ENCODE data around the gene KRTAP10-10. TPM values are rescaled to one million over a fixed set of nuclear protein-coding genes. Genes with fewer than 3 reads are reported as not detected.

The KRTAP10-10 gene
- total and polyA plus RNA-seq, 2 of the 8 experiments (the other 6 are each of a cell fraction or from before 2014, with no cell fraction given), result not detected

- POLR2A ChIA-PET (ENCODE audit: partially characterized antibody), result no interaction called here
- CTCF ChIA-PET (ENCODE audit: partially characterized antibody), result interaction anchor here (1.3 kb wide), 1 partner anchor 23 kb away, joined by 4 read pairs; no protein-coding TSS in a partner anchor
- 90% methylated on average over 3 of the region's 3 CpGs; no CpG with 5 or more reads in 1 of the 2 experiments for WGBS, 2 experiments (ENCODE audit: extremely low coverage in 1 of 2, insufficient coverage in 1 of 2, insufficient read length in 1 of 2, insufficient replicate concordance in 2 of 2, low coverage in 1 of 2, low lambda C conversion rate in 2 of 2, missing lambda C conversion rate in 1 of 2)
- Histone ChIP-seq H3K27ac (ENCODE audit: low read depth, low read length) (no peak overlapping the region), H4K91ac (replicated peaks; ENCODE audit: insufficient read length, low read length) (peak overlapping the region; percentile 65), H4K20me1 (replicated peaks in 1 of 2; ENCODE audit: control insufficient read depth in 1 of 2, insufficient read depth in 2 of 2, low read length in 2 of 2) (no peaks in the 10 kb centered on the region), H3K79me2 (ENCODE audit: control insufficient read depth in 1 of 2, insufficient read depth in 2 of 2, low read length in 2 of 2) (no peaks in the 10 kb centered on the region; a peak in 1 of 4 replicates), H3K23ac (ENCODE audit: insufficient read length) (no peak overlapping the region), H4K8ac (ENCODE audit: extremely low read depth, insufficient read depth, low read length) (no peak overlapping the region; the same call in 1 of the 2 replicates), H2BK5ac (ENCODE audit: low read depth, low read length) (no peak overlapping the region), H3K23me2 (ENCODE audit: low read depth, low read length) (no peaks in the 10 kb centered on the region), H3K18ac (ENCODE audit: extremely low read depth, low read length) (no peak overlapping the region), H3K27me3 (replicated peaks in 1 of 4; ENCODE audit: control insufficient read depth in 3 of 4, extremely low read depth in 1 of 4, insufficient read depth in 3 of 4, low read length in 3 of 4) (no peaks in the 10 kb centered on the region), H3K4me2 (ENCODE audit: insufficient read depth in 1 of 2, low read depth in 2 of 2, low read length in 2 of 2) (no peak overlapping the region), H3K4ac (replicated peaks; ENCODE audit: insufficient read length, low read depth, low read length) (no peak overlapping the region), H2AFZ (ENCODE audit: low read length) (no peak overlapping the region), H3K14ac (ENCODE audit: insufficient read length) (no peak overlapping the region), H2BK20ac (ENCODE audit: low read length) (no peak overlapping the region), H3K4me1 (replicated peaks in 1 of 4; ENCODE audit: control insufficient read depth in 3 of 4, insufficient read depth in 4 of 4, low read length in 3 of 4) (no peaks in the 10 kb centered on the region), H3K36me3 (ENCODE audit: control insufficient read depth in 2 of 4, insufficient read depth in 4 of 4, low read length in 3 of 4) (no peaks in the 10 kb centered on the region), H4K5ac (ENCODE audit: insufficient read length, low read depth, low read length) (no peak overlapping the region), H3K56ac (replicated peaks; ENCODE audit: insufficient read length, low read depth, low read length) (no peak overlapping the region), H2BK12ac (ENCODE audit: low read depth, low read length) (peak overlapping the region; percentile 39; the same call in 1 of the 2 replicates), H3K4me3 (ENCODE audit: extremely low read depth in 1 of 4, insufficient read depth in 2 of 4, low read depth in 3 of 4, low read length in 4 of 4) (no peak overlapping the region), H3K79me1 (ENCODE audit: low read depth, low read length) (no peaks in the 10 kb centered on the region), H2BK15ac (ENCODE audit: low read length) (no peak overlapping the region), H2AK5ac (ENCODE audit: low read depth, low read length) (no peak overlapping the region), H3K9ac (replicated peaks in 1 of 4; ENCODE audit: extremely low read depth in 1 of 4, low read depth in 3 of 4, low read length in 3 of 4) (no peak overlapping the region), H3K9me3 (ENCODE audit: insufficient read depth in 2 of 2, low read depth in 1 of 2, low read length in 1 of 2) (peaks cover 19 to 24% of the 10 kb centered on the region in 2 experiments), H2BK120ac (replicated peaks; ENCODE audit: low read depth, low read length) (no peak overlapping the region)
- TF ChIP-seq CTBP2 (IDR thresholded peaks at IDR 0.05; ENCODE audit: borderline replicate concordance, insufficient read depth, insufficient read length, low read length) (no peak), ATF2 (IDR thresholded peaks at IDR 0.05; ENCODE audit: low read length) (no peak), SIX5 (IDR thresholded peaks at IDR 0.05; ENCODE audit: low read depth, low read length) (no peak), YY1 (IDR thresholded peaks at IDR 0.05; ENCODE audit: low read depth, low read length) (no peak), GABPA (IDR thresholded peaks at IDR 0.05; ENCODE audit: borderline replicate concordance, insufficient read depth, low read length) (no peak)
- FAIRE-seq (no peak), DNase-seq (ENCODE audit: low read depth in 1 of 2, low spot score in 2 of 2) (no peak)
These were observed 33.7 kb downstream of the KRTAP10-10 start for GRCh38 chr21:44670642-44671432.

Measured in H1 (cell line).